A673 (cell line): Measurements from ENCODE around the gene MALL.
"Not testable (repeated sequence)": the region's sequence is repeated elsewhere in the genome, so short reads cannot be mapped to it uniquely, and the experiment has no call there.

Experiments used
- CTCF ChIP-seq: fragments of 300-800, 200-600 bp; sonication (generic); conservative IDR thresholded peaks from 2 replicates; pipeline ENCODE4 v1.5.1; 2017; ENCODE audit warnings: low read depth, mild to moderate bottlenecking, antibody characterized with exemption, low read length, moderate library complexity, mixed read lengths
- EZH2 ChIP-seq: fragments of 200-600 bp; sonication (generic); IDR thresholded peaks from 2 replicates; pipeline ENCODE4 v1.6.1; 2017; ENCODE audit warnings: borderline replicate concordance, low read depth, mild to moderate bottlenecking, mixed read lengths, antibody characterized with exemption, low read length; ENCODE audit not compliant: poor library complexity, severe bottlenecking

- not testable (repeated sequence) for TF ChIP-seq CTCF, EZH2
Measured at GRCh38 chr2:110047225-110047624, 68.4 kb downstream of the MALL start.
